Stomach (tissue), 4 donors: ENCODE results near the gene PPP4R4.

Experiments used
- CTCF ChIP-seq, 7 experiments: fragments of 450-650 bp in 4 of 7; fragments of 200-600 bp in 3 of 7; sonication (generic) in 3 of 7; IDR thresholded peaks; one replicate each; pipeline ENCODE4 v1.5.1; 2016 to 2019; ENCODE audit warnings: antibody characterized with exemption in 7 of 7, control low read depth in 2 of 7, mild to moderate bottlenecking in 1 of 7
- EP300 ChIP-seq: sonication (generic); formaldehyde crosslinking; IDR thresholded peaks from one replicate; pipeline ENCODE4 v1.6.1; 2017; ENCODE audit warnings: antibody characterized with exemption
- POLR2A ChIP-seq, 4 donors: fragments of 450-650 bp; IDR thresholded peaks; one replicate each; pipeline ENCODE4 v1.6.1; 2016; ENCODE audit warnings: antibody characterized with exemption in 4 of 4, control low read depth in 2 of 4, mild to moderate bottlenecking in 1 of 4, moderate library complexity in 1 of 4
- POLR2AphosphoS5 ChIP-seq, 3 donors: sonication (generic); formaldehyde crosslinking; IDR thresholded peaks; one replicate each; pipeline ENCODE4 v1.6.1; 2016; ENCODE audit warnings: antibody characterized with exemption in 3 of 3

GRCh38 chr14:94313991-94314655 lies 140.0 kb downstream of the PPP4R4 start:
- TF ChIP-seq CTCF (IDR thresholded peaks at IDR 0.05) (no peak), POLR2AphosphoS5 (IDR thresholded peaks at IDR 0.05) (no peak), POLR2A (IDR thresholded peaks at IDR 0.05) (no peak), EP300 (no peak)
